Hypothalamus (tissue), 51 donors: Measurements from ENCODE around the gene KBTBD2.
"Not testable (repeated sequence)": the region's sequence is repeated elsewhere in the genome, so short reads cannot be mapped to it uniquely, and the experiment has no call there.

ENCODE experiments used
- DNase-seq, 51 donors: peaks; one replicate each; lab custom pipeline; 2025; lab: John Stamatoyannopoulos, UW

Gene KBTBD2

GRCh38 chr7:32891043-32891799 is at the start of gene KBTBD2:
Gene KBTBD2, minus strand, starts transcription at chr7:32891760. Its CDS starts 12,156 bp downstream, at chr7:32879604.
- DNase-seq: peak in 48 of 51 donors; percentile 21 to 93 (median 82)

- no peak for DNase-seq
Measured at GRCh38 chr7:32941181-32941580, 49.6 kb upstream of the KBTBD2 start.

GRCh38 chr7:32937344-32938174 is 46.0 kb upstream of the KBTBD2 start:
- DNase-seq: peak in 13 of 51 donors; percentile 2 to 32 (median 10)

GRCh38 chr7:32936689-32937088 is 45.1 kb upstream of the KBTBD2 start:
- no peak for DNase-seq

- DNase-seq: no peak
Measured at GRCh38 chr7:32935558-32935957, 44.0 kb upstream of the KBTBD2 start.

GRCh38 chr7:32930378-32930777 is 38.8 kb upstream of the KBTBD2 start:
- DNase-seq: no peak

GRCh38 chr7:32929430-32930143 is 38.0 kb upstream of the KBTBD2 start:
- DNase-seq: no peak

GRCh38 chr7:32928785-32929298 is 37.3 kb upstream of the KBTBD2 start:
- DNase-seq: no peak

GRCh38 chr7:32921896-32922295 is 30.3 kb upstream of the KBTBD2 start:
- no peak for DNase-seq

- DNase-seq: not testable (repeated sequence)
Measured at GRCh38 chr7:32916994-32917393, 25.4 kb upstream of the KBTBD2 start.

- DNase-seq: no peak
Measured at GRCh38 chr7:32916006-32916405, 24.4 kb upstream of the KBTBD2 start.

GRCh38 chr7:32915041-32915536 is 23.5 kb upstream of the KBTBD2 start:
- no peak for DNase-seq

- DNase-seq: no peak
Measured at GRCh38 chr7:32914184-32914583, 22.6 kb upstream of the KBTBD2 start.

- DNase-seq: no peak
Measured at GRCh38 chr7:32910195-32910594, 18.6 kb upstream of the KBTBD2 start.

GRCh38 chr7:32905175-32905662 is 13.7 kb upstream of the KBTBD2 start:
- DNase-seq: peak in 32 of 51 donors; percentile 3 to 75 (median 20)

- DNase-seq: no peak
Measured at GRCh38 chr7:32901629-32902028, 10.1 kb upstream of the KBTBD2 start.

GRCh38 chr7:32900433-32900995 is 9.0 kb upstream of the KBTBD2 start:
- DNase-seq: no peak

GRCh38 chr7:32897376-32897775 is 5.8 kb upstream of the KBTBD2 start:
- not testable (repeated sequence) for DNase-seq

GRCh38 chr7:32896564-32897347 is 5.2 kb upstream of the KBTBD2 start:
- DNase-seq: no peak
